GM13976 (cell line): Measurements from ENCODE around the gene DGKH.

Source experiments
- DNase-seq: peaks from one replicate; pipeline ENCODE4 v3.0.0; 2012; ENCODE audit warnings: low spot score
- CTCF ChIP-seq: IDR thresholded peaks from 2 replicates; pipeline ENCODE4 v1.5.1; 2012; ENCODE audit warnings: borderline replicate concordance, mild to moderate bottlenecking; ENCODE audit not compliant: insufficient read depth; ENCODE audit errors: extremely low read depth, missing control alignments, control extremely low read depth
- in situ Hi-C: fragments of 300-500 bp; cut with MboI; formaldehyde crosslinking; loops from one replicate; pipeline ENCODE4 v1.12.0; 2022; ENCODE audit warnings: low sequenced_read_pairs, mixed read lengths, inconsistent platforms; ENCODE audit not compliant: unreplicated experiment

The DGKH gene

GRCh38 chr13:42164557-42165125, 116.2 kb downstream of the DGKH start:
- DNase-seq = no peak
- in situ Hi-C loops = no loop called here
- no peak for TF ChIP-seq CTCF

- in situ Hi-C loops = no loop called here
- no peak for TF ChIP-seq CTCF
- no peak for DNase-seq
These were observed 120.0 kb downstream of the DGKH start for GRCh38 chr13:42168496-42168895.

GRCh38 chr13:42170029-42170428, 121.6 kb downstream of the DGKH start:
- TF ChIP-seq CTCF = no peak
- in situ Hi-C loops = no loop called here
- no peak for DNase-seq

GRCh38 chr13:42173789-42174343, 125.4 kb downstream of the DGKH start:
- in situ Hi-C loops = no loop called here
- no peak for TF ChIP-seq CTCF
- no peak for DNase-seq

GRCh38 chr13:42174344-42175162, 126.1 kb downstream of the DGKH start:
- no peak for TF ChIP-seq CTCF
- DNase-seq = no peak
- in situ Hi-C loops = no loop called here

GRCh38 chr13:42176294-42176693, 127.8 kb downstream of the DGKH start:
- no peak for DNase-seq
- TF ChIP-seq CTCF = no peak
- in situ Hi-C loops = no loop called here

- DNase-seq = no peak
- no peak for TF ChIP-seq CTCF
- in situ Hi-C loops = no loop called here
These were observed 128.7 kb downstream of the DGKH start for GRCh38 chr13:42177189-42177588.
